Psoas muscle (tissue), 8 donors: ENCODE measurements around the gene NLRP11. TPM values are rescaled to one million over a fixed set of nuclear protein-coding genes. Genes with fewer than 3 reads are reported as not detected.

Experiments used
- ATAC-seq, 4 donors: fragments of 200-7000 bp; cut with Tn5 transposase; one replicate each; pipeline ENCODE4 v1.9.1; 2020; ENCODE audit warnings: moderate library complexity in 3 of 4, mild to moderate bottlenecking in 2 of 4
- DNase-seq, 2 donors: peaks; one replicate each; pipeline ENCODE4 v3.0.0-alpha.2; 2020
- H3K27ac ChIP-seq: fragments of 200-600 bp; one replicate; pipeline ENCODE4 v1.8.0; 2022
- H3K27me3 ChIP-seq, 3 donors: fragments of 200-600 bp in 1 of 3; one replicate each; pipeline versions ENCODE4 v1.6.1 to v1.8.0; 2013 to 2022; ENCODE audit warnings: low read length in 2 of 3, mild to moderate bottlenecking in 2 of 3, moderate library complexity in 1 of 3; ENCODE audit not compliant: insufficient read depth in 3 of 3
- H3K36me3 ChIP-seq, 2 donors: fragments of 200-600 bp in 1 of 2; one replicate each; pipeline versions ENCODE4 v1.6.1 to v1.8.0; 2013 to 2022; ENCODE audit warnings: low read depth in 1 of 2, mild to moderate bottlenecking in 1 of 2, moderate library complexity in 1 of 2; ENCODE audit not compliant: insufficient read depth in 1 of 2
- H3K4me1 ChIP-seq: fragments of 200-600 bp; one replicate; pipeline ENCODE4 v1.8.0; 2022
- H3K4me3 ChIP-seq: fragments of 200-600 bp; one replicate; pipeline ENCODE4 v1.8.0; 2022; ENCODE audit warnings: mild to moderate bottlenecking
- H3K9me3 ChIP-seq: fragments of 200-600 bp; one replicate; pipeline ENCODE4 v1.8.0; 2022
- CTCF ChIP-seq: fragments of 200-600 bp; IDR thresholded peaks from one replicate; pipeline ENCODE4 v1.8.0; 2022; ENCODE audit warnings: antibody characterized with exemption
- WGBS, 3 donors: extraction: QIAGEN DNeasy Blood & Tissue Kit; methylation state at CpG; one replicate each; pipeline versions ENCODE4 v1.1.6 to v1.1.7; 2013; 5-methylcytosine and 5-hydroxymethylcytosine counted together
- intact Hi-C, 2 donors: fragments of 100-400 bp; cut with DNase I; formaldehyde crosslinking; loops; one replicate each; pipeline versions ENCODE4 v1.11.0 to v1.14.2; 2022
- polyA plus RNA-seq, 3 donors: library from polyadenylated mRNA; stranded (reverse); fragments of 200-250 nt; gene quantifications; one replicate each; pipeline ENCODE4 v1.2.3, GENCODE V29; 2013
- total RNA-seq, 4 donors: library from RNA; stranded (reverse); fragmentation: NEBNext Ultra II Directional in 2 of 4; extraction: Animal tissue kit (Norgen Biotek cat#: 25700) in 2 of 4; gene quantifications; one replicate each; pipeline versions ENCODE4 v1.2.1 to v1.2.4, GENCODE V29; 2021 to 2023
- donor health status: healthy with polysubstance abuse.
- donor health status: DM: no; HTN: no; CAD: no; lungs with moderate emphysema.
- donor health status: Bipolar disorder and iron deficiency.
- donor health status: healthy.
- donor health status: DM: yes; HTN: yes; CAD: no.
- donor health status: DM: no; HTN: no; CAD: no.
- donor health status: DM: no; HTN: no; CAD: no.
- donor health status: DM: yes; HTN: yes; CAD: no.

The NLRP11 gene
- total and polyA plus RNA-seq, 7 donors, result not detected

- TF ChIP-seq CTCF, result no peak
- DNase-seq, result no peak
- no peak for ATAC-seq
- Histone ChIP-seq H3K36me3 (no peaks in the 10 kb centered on the region), H3K9me3 (no peaks in the 10 kb centered on the region), H3K27me3 (no peaks in the 10 kb centered on the region), H3K27ac (no peak overlapping the region), H3K4me1 (no peaks in the 10 kb centered on the region), H3K4me3 (no peak overlapping the region)
- intact Hi-C loops, result no loop called here
- 74 to 81% (median 78%) methylated on average over 3 of the region's 3 CpGs for WGBS, 3 donors
Observed at GRCh38 chr19:55820037-55820436, 11.8 kb downstream of the NLRP11 start.

GRCh38 chr19:55813906-55814305, 17.9 kb downstream of the NLRP11 start:
- no peak for TF ChIP-seq CTCF
- intact Hi-C loops, result no loop called here
- ATAC-seq (no peak), DNase-seq (no peak)
- H3K9me3 ChIP-seq, result no peaks in the 10 kb centered on the region
- no peaks in the 10 kb centered on the region for H3K27me3 ChIP-seq
- WGBS, 3 donors, result 87 to 96% (median 92%) methylated on average over 5 of the region's 5 CpGs
- H3K4me1 ChIP-seq, result no peaks in the 10 kb centered on the region
- H3K4me3 ChIP-seq, result no peak overlapping the region
- H3K27ac ChIP-seq, result no peak overlapping the region
- H3K36me3 ChIP-seq, result no peaks in the 10 kb centered on the region

- intact Hi-C loops, result no loop called here
- Histone ChIP-seq H3K27ac (no peak overlapping the region), H3K36me3 (no peaks in the 10 kb centered on the region), H3K4me3 (no peak overlapping the region), H3K4me1 (no peaks in the 10 kb centered on the region), H3K9me3 (peaks cover 2% of the 10 kb centered on the region), H3K27me3 (no peaks in the 10 kb centered on the region)
- no peak for TF ChIP-seq CTCF
- 43 to 55% (median 52%) methylated on average over 7 of the region's 7 CpGs for WGBS, 3 donors
- DNase-seq (no peak), ATAC-seq (no peak)
Observed at GRCh38 chr19:55812449-55812848, 19.4 kb downstream of the NLRP11 start.

GRCh38 chr19:55811340-55811739, 20.5 kb downstream of the NLRP11 start:
- intact Hi-C loops, result no loop called here
- no peak for DNase-seq
- WGBS, 3 donors, result 63 to 73% (median 65%) methylated on average over 3 of the region's 3 CpGs
- Histone ChIP-seq H3K27me3 (no peaks in the 10 kb centered on the region), H3K36me3 (no peaks in the 10 kb centered on the region), H3K9me3 (peaks cover 4% of the 10 kb centered on the region), H3K27ac (no peak overlapping the region), H3K4me1 (no peaks in the 10 kb centered on the region), H3K4me3 (no peak overlapping the region)
- no peak for ATAC-seq
- TF ChIP-seq CTCF, result no peak

GRCh38 chr19:55809381-55810058, 22.3 kb downstream of the NLRP11 start:
- no peak for ATAC-seq
- H3K27ac ChIP-seq, result no peak overlapping the region
- DNase-seq, result peak in 1 of 2 donors; percentile 27
- H3K36me3 ChIP-seq, result no peaks in the 10 kb centered on the region
- peaks cover 4% of the 10 kb centered on the region for H3K9me3 ChIP-seq
- no peaks in the 10 kb centered on the region for H3K27me3 ChIP-seq
- WGBS, 3 donors, result 24 to 29% (median 25%) methylated on average over 20 of the region's 20 CpGs
- H3K4me3 ChIP-seq, result no peak overlapping the region
- H3K4me1 ChIP-seq, result no peaks in the 10 kb centered on the region
- intact Hi-C loops, result loop anchor here in 1 of 2 donors (5.0 kb wide), 1 partner anchor 177 kb away; no protein-coding TSS in a partner anchor
- no peak for TF ChIP-seq CTCF
